ENCODE data around the gene OPCML.

OPCML gene

GRCh38 chr11:133409799-133410198, 122.5 kb downstream of the OPCML start:
- no peak for DNase-seq (ENCODE audit: low read depth in 2 of 2)

GRCh38 chr11:133408936-133409335, 123.4 kb downstream of the OPCML start:
- DNase-seq (ENCODE audit: low read depth in 2 of 2), result no peak

GRCh38 chr11:133408402-133408801, 123.9 kb downstream of the OPCML start:
- DNase-seq (ENCODE audit: low read depth in 2 of 2), result no peak

DNA sequence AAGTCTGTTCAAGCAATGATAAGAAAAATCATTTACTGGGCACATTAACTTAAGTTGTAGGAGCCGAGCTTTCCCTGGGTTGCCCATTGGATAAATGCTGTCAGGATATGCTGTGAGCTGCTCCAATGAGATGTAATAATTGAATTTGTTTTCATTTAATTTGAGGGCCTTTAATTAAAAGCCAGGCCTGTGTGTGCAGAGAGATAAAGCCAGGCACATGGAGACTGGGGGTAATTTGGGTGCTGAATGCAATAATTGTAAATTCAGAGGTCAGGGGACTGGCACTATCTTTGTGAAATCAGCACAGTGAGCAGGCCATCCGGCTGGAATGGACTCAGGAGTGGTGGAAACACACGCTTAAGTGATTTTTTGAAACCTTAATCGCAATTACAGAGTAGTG, 125.8 kb downstream of the OPCML start:
- DNase-seq (ENCODE audit: low read depth in 2 of 2), result no peak

DNA sequence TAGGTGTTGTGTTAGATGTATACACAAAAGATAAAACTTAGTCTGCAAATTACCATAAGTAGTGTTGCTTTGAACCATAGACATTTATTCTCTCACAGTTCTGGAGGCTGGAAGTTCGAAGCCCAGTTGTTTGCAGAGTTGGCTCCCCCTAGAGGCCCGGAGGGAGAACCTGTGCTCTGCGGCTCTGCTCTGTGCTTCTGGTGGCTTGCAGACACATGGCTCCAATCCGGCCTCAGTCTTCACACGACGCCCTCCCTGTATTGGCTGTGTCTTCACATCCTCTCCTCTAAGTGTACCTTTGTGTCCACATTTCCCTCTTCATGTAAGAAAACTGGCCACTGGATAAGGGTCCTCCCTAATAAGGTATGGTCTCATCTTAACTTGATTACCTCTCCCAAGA, 128.4 kb downstream of the OPCML start:
- DNase-seq (ENCODE audit: low read depth in 2 of 2), result no peak

- no peak for DNase-seq (ENCODE audit: low read depth in 2 of 2)
Observed at GRCh38 chr11:133402551-133402950, 129.8 kb downstream of the OPCML start.

DNA sequence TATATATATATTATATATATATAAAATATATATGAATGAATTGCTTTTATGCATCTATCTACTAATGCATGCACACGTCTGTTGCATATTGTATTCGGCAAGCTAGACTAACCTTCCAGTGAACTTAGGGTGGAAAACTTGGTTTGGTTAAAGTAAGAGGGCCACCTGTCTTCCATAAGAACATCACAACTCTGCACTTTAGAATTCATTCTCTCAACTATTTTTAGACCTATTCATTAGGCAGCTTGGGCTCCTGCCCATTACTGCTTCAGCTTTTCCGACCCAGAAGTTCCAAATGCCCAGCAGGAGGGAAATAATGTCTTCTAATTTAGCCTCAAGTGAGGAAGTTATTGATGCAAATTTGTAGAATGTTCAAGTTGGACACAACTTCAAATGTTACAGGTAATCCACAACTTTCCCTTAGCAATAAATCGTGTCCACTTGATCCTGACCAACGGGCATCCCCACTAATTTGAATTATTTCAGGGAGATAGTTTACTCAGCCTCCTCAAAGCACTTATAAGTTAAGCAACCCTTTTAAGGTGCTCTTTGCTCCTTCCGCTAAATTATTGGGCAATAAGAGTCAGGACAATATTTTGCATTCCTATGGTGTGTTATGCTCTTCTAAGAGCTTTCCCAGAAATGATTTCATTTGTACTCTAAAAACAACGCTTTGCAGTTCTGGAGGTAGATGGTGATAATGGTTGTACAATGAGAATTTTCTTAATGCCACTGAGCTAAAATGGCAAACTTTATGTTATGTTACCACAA, 132.3 kb downstream of the OPCML start:
- no peak for DNase-seq (ENCODE audit: low read depth in 2 of 2)

GRCh38 chr11:133399294-133399693, 133.0 kb downstream of the OPCML start:
- no peak for DNase-seq (ENCODE audit: low read depth in 2 of 2)

DNA sequence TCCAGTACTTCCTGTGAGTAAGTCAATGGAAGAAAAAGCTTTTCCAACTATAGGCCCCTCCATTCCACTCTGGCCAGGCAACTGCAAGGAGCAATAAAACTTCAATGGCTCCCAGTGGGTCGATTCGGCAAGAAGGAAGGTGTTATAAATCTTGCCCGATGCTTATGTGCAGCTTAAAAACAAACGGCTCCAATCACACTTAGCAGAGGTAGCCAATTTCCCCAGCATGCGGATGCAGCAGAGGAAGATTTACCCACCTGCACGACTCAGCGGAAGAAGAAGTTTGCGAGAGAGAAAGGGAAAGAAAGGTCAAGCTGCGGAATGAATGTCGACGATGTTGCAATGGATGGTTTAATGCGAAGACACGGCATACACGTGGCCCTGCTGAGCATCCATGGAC, 141.5 kb downstream of the OPCML start:
- DNase-seq (ENCODE audit: low read depth in 2 of 2), result no peak

DNA sequence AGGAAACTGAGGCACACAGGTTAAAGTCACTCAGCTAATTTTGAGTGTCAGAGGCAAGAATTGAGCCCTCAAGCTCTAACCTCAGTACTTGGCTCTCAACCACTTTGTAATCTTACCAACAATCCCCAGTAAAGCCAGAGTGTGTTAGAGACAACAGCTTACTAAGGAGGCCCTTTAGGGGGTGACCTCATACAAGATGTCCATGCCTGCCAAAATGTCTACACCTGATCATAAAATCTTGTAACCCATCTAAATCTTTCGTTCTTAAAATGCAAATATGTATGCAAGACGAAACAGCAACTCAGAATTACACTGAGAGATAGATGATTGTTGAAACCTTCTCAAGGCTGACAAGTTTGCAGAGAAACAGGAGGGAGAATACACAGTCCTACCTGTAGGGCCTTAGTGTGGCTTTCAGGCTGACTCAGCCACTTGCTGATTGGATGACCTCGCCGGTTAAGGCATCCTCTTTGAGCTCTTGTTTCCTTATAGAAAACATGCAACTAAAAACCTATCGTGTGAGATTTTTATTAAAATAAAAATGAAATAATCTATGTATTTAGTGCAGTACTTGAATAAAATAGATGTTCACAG, 143.2 kb downstream of the OPCML start:
- DNase-seq (ENCODE audit: low read depth in 2 of 2), result no peak

GRCh38 chr11:133388260-133388659, 144.0 kb downstream of the OPCML start:
- no peak for DNase-seq (ENCODE audit: low read depth in 2 of 2)

- no peak for DNase-seq (ENCODE audit: low read depth in 2 of 2)
Observed at GRCh38 chr11:133386852-133387251, 145.4 kb downstream of the OPCML start.

GRCh38 chr11:133386262-133386661, 146.0 kb downstream of the OPCML start:
- no peak for DNase-seq (ENCODE audit: low read depth in 2 of 2)

DNA sequence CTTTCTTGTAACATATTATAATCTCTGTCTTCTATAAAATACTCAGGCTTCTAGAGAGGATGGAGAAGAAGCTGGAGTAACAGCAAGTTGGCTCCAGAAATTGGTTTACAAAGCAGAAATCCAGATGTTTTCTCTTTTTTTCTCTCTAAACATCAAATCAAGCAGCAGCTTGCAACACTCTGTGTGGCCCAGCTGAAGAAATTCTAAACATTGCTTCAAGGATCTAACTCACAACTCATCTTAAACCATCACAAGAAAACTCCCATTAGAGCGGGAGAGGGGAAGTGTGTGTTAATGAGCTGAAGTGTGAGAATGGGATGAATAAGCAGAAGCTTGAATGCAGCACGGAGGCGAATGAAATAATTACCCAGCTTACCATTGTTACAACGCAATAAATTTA, 146.5 kb downstream of the OPCML start:
- no peak for DNase-seq (ENCODE audit: low read depth in 2 of 2)

- no peak for DNase-seq (ENCODE audit: low read depth in 2 of 2)
Observed at GRCh38 chr11:133384731-133385130, 147.6 kb downstream of the OPCML start.

DNA sequence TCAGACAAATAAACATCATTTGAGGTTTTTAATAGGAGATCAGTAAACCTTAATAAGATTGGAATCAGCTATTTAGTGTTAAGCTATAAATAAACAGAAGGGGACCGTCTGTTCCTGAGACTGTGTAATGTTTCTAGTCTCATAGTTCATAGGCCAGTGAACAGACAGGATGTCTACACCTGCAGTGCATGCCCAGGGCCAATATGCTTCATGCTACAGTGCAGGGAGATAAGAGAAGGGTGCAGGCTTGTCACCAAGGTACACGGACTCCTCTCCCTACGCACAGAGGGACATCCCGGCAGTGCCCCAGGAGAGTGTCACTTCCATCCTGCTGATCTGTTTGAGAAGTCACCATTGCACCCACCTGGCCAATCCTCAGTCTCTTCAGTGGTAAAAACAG, 148.6 kb downstream of the OPCML start:
- DNase-seq (ENCODE audit: low read depth in 2 of 2), result no peak

DNA sequence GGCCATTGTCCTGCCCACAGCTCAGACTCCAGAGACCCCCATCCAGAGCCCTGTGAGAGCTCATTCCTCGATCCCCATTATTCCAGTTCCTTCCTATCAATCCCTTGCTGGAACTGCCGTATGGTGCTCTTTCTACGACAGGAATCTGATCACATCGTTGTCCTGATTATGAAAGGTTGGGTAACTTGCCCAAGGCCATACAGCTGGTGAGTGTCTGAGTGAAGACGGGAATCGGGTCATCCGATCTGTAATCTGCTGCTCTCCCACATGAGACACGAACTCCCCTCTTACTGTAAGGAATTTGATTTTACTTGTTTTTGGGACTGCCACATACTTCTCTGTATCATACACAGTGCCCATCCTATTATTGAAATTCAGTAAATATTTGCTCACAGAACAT, 149.1 kb downstream of the OPCML start:
- DNase-seq (ENCODE audit: low read depth in 2 of 2), result no peak

- no peak for DNase-seq (ENCODE audit: low read depth in 2 of 2)
Observed at GRCh38 chr11:133382131-133382812, 150.0 kb downstream of the OPCML start.

GRCh38 chr11:133381761-133382130, 150.6 kb downstream of the OPCML start:
- no peak for DNase-seq (ENCODE audit: low read depth in 2 of 2)

DNA sequence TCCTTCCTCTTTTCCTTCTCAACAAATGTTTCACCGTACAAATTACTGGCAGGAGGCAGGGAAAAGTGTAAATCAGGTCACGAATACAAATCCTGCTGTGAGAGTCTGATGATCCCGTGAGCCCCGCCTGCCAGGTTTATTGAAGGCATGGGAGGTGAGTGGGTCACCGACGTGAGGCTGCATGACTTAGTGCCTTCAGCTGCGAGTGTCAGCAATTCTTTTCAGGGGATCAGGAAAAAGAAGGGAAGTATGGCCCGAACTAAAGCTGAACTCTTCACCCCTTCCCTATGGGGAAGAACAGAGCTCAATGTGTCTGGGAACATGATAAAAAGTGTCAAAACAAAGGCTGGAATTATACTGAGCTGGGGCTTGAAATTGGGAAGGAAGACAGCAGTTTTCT, 166.2 kb downstream of the OPCML start:
- DNase-seq (ENCODE audit: low read depth in 2 of 2), result no peak

DNA sequence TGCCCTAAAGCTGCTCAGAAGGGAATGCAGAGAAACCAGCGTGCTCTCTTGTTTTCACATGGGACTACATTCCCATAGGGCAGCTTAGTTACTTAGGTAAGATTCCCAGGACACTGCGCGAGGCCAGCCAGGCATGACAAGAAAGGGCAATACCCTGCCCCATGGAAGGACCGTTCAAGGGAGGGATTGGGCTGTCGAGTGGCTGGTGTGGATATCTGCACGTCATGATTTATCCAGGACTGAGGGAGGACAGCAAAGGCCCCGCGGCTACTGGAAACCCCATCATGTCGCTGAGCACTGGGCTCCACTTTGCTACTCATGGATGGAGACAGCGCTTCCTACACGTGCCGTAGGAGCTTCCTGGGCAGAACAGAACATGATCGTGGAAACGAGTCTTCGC, 169.4 kb downstream of the OPCML start:
- DNase-seq (ENCODE audit: low read depth in 2 of 2), result no peak

DNA sequence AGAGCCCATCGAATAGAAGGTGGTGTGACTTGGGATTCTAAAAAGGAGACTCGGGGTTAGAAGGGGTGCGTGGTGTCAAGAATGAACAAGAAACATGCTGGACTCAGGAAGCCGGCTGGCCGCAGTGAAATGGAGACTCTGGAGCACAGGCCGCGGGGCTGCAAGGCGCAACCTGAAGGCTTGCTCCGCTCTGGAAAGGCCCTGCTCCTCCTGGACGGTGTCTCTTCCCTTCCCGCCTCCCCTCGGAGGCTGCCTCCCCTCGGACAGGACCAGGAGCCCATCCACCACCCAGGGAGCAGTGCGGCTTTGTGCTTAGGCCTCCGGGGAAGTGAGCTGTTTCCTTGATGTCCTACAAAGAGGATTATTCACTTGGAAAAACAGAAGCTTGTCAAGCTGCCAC, 170.1 kb downstream of the OPCML start:
- DNase-seq (ENCODE audit: low read depth in 2 of 2), result no peak

DNA sequence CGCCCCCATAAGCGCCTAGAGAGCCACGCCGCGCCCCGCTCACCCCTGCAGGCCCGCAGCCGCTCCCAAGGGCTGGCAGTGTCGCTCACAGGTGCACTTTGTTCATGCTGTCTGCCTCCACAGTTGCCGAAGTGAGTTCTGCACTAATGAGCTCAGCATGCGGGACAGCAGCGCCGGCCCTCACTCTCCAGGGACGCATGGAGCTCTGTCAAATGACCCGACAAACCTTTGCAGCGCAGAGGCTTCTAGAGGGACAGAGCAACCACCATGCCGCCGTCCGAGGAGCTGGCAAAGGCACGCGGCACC, 170.7 kb downstream of the OPCML start:
- DNase-seq (ENCODE audit: low read depth in 2 of 2), result no peak
